K562 (cell line): ENCODE results near the gene IGF2BP3. TPM values are rescaled to one million over a fixed set of nuclear protein-coding genes. Genes with fewer than 3 reads are reported as not detected.

ENCODE experiments used
- ATAC-seq: fragments of 200-7000 bp; cut with Tn5 transposase; 3 replicates; pipeline ENCODE4 v1.9.1; 2020; ENCODE audit warnings: moderate library complexity
- BruUV-seq: library from RNA; stranded (reverse); fragments of 400-500 nt; replicated peaks from 2 replicates; lab custom pipeline; 2021; lab: Mats Ljungman, UMichigan
- CTCF ChIA-PET: fragments of 300-600 bp; formaldehyde crosslinking; extraction: SDS; loops from one replicate; lab custom pipeline; 2021; ENCODE audit warnings: low intra/inter-chr PET ratio; lab: Yijun Ruan, JAX
- POLR2A ChIA-PET: fragments of 300-600, 350-650 bp; sonication (Branson Sonifier 250); formaldehyde crosslinking; extraction: SDS; loops from one replicate; lab custom pipeline; 2021; ENCODE audit warnings: antibody characterized with exemption, inconsistent platforms; lab: Yijun Ruan, JAX
- DNase-seq, 4 experiments: peaks; one replicate each; pipeline versions ENCODE4 v3.0.0 to v3.0.0-alpha.2; 2011 to 2018; ENCODE audit warnings: low spot score in 3 of 4, mixed read lengths in 3 of 4; ENCODE audit errors: extremely low read depth in 1 of 4
- FAIRE-seq: peaks from 2 replicates; lab custom pipeline; 2011; peaks lifted over from hg19 to GRCh38; lab: Jason Lieb, UNC
- H2AFZ ChIP-seq: 2 replicates; pipeline ENCODE4 v1.6.0; 2011; ENCODE audit warnings: low read depth, low read length, control low read depth, inconsistent platforms
- H3K27ac ChIP-seq: fragments of 200-600 bp; 3 replicates; pipeline ENCODE4 v1.8.0; 2011; ENCODE audit warnings: low read depth, mild to moderate bottlenecking, control low read depth, inconsistent platforms, low read length, moderate library complexity, mixed read lengths; ENCODE audit errors: extremely low read depth
- H3K27me3 ChIP-seq, 2 experiments: fragments of 300-600 bp in 1 of 2; 2 replicates in 1 of 2; 3 replicates in 1 of 2; pipeline versions ENCODE4 v1.6.0 to v1.8.0; 2011; ENCODE audit warnings: inconsistent platforms in 2 of 2, low read length in 2 of 2, mild to moderate bottlenecking in 1 of 2, mixed read lengths in 1 of 2, moderate library complexity in 1 of 2; ENCODE audit not compliant: control insufficient read depth in 2 of 2, insufficient read depth in 2 of 2
- H3K36me3 ChIP-seq: fragments of 300-600 bp; 3 replicates; pipeline ENCODE4 v1.8.0; 2011; ENCODE audit warnings: mild to moderate bottlenecking, low read length, inconsistent platforms; ENCODE audit not compliant: control insufficient read depth, insufficient read depth
- H3K4me1 ChIP-seq, 2 experiments: fragments of 200-600 bp in 1 of 2; replicated peaks in 1 of 2; 2 replicates in 1 of 2; 3 replicates in 1 of 2; pipeline versions ENCODE4 v1.5.1 to v1.8.0; 2011; ENCODE audit warnings: inconsistent platforms in 2 of 2, low read length in 2 of 2, mild to moderate bottlenecking in 1 of 2, mixed read lengths in 1 of 2, moderate library complexity in 1 of 2; ENCODE audit not compliant: control insufficient read depth in 2 of 2, insufficient read depth in 2 of 2
- H3K4me2 ChIP-seq: 2 replicates; pipeline ENCODE4 v1.6.1; 2011; ENCODE audit warnings: low read length, control low read depth, inconsistent platforms, mixed read lengths; ENCODE audit not compliant: insufficient read depth
- H3K4me3 ChIP-seq: fragments of 200-600 bp; sonication (generic), shearing (Covaris generic); 2 replicates; pipeline ENCODE4 v1.5.1; 2016; ENCODE audit warnings: control low read depth, inconsistent platforms
- H3K79me2 ChIP-seq: fragments of 200-600 bp; 3 replicates; pipeline ENCODE4 v1.8.0; 2011; ENCODE audit warnings: low read length, inconsistent platforms; ENCODE audit not compliant: control insufficient read depth, insufficient read depth
- H3K9ac ChIP-seq, 2 experiments: 2 replicates each; pipeline versions ENCODE4 v1.6.0 to v1.6.1; 2011; ENCODE audit warnings: low read depth in 2 of 2, low read length in 2 of 2, control low read depth in 1 of 2, inconsistent platforms in 1 of 2, mild to moderate bottlenecking in 1 of 2, mixed read lengths in 1 of 2; ENCODE audit not compliant: insufficient read depth in 1 of 2
- H3K9me1 ChIP-seq: one replicate; pipeline ENCODE4 v1.6.0; 2011; ENCODE audit warnings: inconsistent platforms, mild to moderate bottlenecking, low read length, moderate library complexity; ENCODE audit not compliant: control insufficient read depth, insufficient read depth
- H3K9me3 ChIP-seq: replicated peaks from 2 replicates; pipeline ENCODE4 v1.5.1; 2011; ENCODE audit warnings: low read depth, low read length, inconsistent platforms; ENCODE audit not compliant: control insufficient read depth, insufficient read depth
- H4K20me1 ChIP-seq: replicated peaks from 2 replicates; pipeline ENCODE4 v1.6.1; 2011; ENCODE audit warnings: low read length, inconsistent platforms, mixed read lengths; ENCODE audit not compliant: control insufficient read depth, insufficient read depth
- NR2C2 ChIP-seq, 2 experiments: fragments of 200-800 bp in 1 of 2; sonication (Bioruptor generic) in 1 of 2; sonication (generic) in 1 of 2; formaldehyde crosslinking in 1 of 2; IDR thresholded peaks; 2 replicates each; pipeline versions ENCODE4 v1.6.1 to v1.8.0; 2016 to 2022; ENCODE audit warnings: mild to moderate bottlenecking in 1 of 2, missing compliant biosample characterization in 1 of 2, missing genetic modification characterization in 1 of 2, missing genetic modification reagents in 1 of 2
- ZNF175 ChIP-seq: fragments of 200-800 bp; sonication (Bioruptor generic); IDR thresholded peaks from 2 replicates; pipeline ENCODE4 v1.6.1; 2016; ENCODE audit warnings: low read depth, mild to moderate bottlenecking, missing genetic modification characterization, missing compliant biosample characterization
- WGBS: fragments of 100-300 bp; shearing (Covaris generic); methylation state at CpG from one replicate; pipeline ENCODE4 v1.1.6; 2016; ENCODE audit warnings: low coverage, mixed read lengths; ENCODE audit not compliant: insufficient coverage; ENCODE audit errors: missing lambda C conversion rate; 5-methylcytosine and 5-hydroxymethylcytosine counted together
- in situ Hi-C: fragments of 300-500 bp; cut with MboI; formaldehyde crosslinking; loops from 4 replicates; pipeline ENCODE4 v1.15.0; 2018; ENCODE audit warnings: inconsistent platforms, mixed read lengths
- intact Hi-C: fragments of 100-400 bp; cut with micrococcal nuclease; formaldehyde crosslinking; loops from 2 replicates; pipeline ENCODE4 v1.14.2; 2022
- polyA plus RNA-seq, 8 experiments: library from polyadenylated mRNA; depleted of rRNA in 4 of 8; stranded (reverse) in 5 of 8; unstranded in 3 of 8; fragments of >200 nt; fragmentation: Nextera tagmentation in 2 of 8; fragmentation: Illumina TruSeq in 1 of 8; extraction: Ambion mirVana in 2 of 8; extraction: Trizol in 1 of 8; gene quantifications; 2 replicates each; pipeline versions ENCODE4 v1.2.1 to v1.2.3, GENCODE V29; 2011 to 2014; ENCODE audit warnings: inconsistent platforms in 1 of 8, missing spikeins in 1 of 8
- total RNA-seq, 7 experiments: library from RNA; depleted of rRNA in 6 of 7; stranded (reverse); fragments of >200 nt in 6 of 7; fragmentation: Illumina TruSeq in 2 of 7; extraction: Trizol in 2 of 7; gene quantifications; 2 replicates each; pipeline versions ENCODE4 v1.2.1 to v1.2.3, GENCODE V29; 2011 to 2021; ENCODE audit warnings: low replicate concordance in 1 of 7
- TF ChIP-seq, protein P1 (sequence below): sonication (generic); formaldehyde crosslinking; IDR thresholded peaks from 2 replicates; pipeline ENCODE4 v1.8.0; 2022; ENCODE audit warnings: mild to moderate bottlenecking, missing genetic modification reagents

IGF2BP3 gene
- total and polyA plus RNA-seq, 9 of the 15 experiments (the other 6 are each of a cell fraction or from before 2014, with no cell fraction given), result 8.4 to 88.1 (median 61.2) TPM

DNA sequence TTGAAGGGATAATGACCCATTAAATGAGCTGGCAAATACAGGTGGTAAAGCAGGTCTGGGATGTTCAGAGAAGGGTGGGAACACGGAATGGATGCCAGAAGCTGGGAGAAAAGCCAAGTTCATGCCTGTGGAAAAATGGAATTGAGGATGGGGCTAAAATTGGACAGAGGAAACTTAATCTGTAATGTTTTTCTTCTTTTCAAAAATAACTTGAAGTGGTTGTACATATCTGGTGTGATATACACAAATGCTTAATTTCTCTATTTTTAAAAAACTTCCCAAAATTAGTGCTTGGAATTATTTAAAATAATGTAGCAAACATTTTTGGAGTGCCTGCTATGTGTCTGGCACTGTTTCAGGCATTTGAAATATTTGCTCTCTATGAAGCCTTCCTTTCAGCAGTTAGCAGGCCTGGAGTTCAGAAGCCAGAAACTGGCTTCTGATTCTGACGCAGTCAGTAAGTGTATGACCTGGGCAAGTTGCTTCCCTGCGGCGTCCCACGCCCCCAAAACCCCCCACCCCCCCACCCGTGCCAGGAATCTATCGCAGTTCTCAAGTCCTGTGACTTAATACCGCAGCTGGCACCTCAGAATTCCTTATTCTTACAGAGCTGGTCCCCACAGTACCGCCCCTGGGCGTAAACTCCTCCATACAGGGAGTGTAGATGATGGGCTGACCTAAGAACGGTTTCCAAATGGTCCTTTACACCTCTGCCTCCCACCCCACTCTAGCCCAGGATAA is 172.0 kb downstream of the IGF2BP3 start:
- Histone ChIP-seq H3K36me3 (peaks cover 24% of the 10 kb centered on the region), H3K9me3 (no peaks in the 10 kb centered on the region), H3K4me1 (peaks cover 0 to 13% of the 10 kb centered on the region in 2 experiments; a peak in 4 of 5 replicates), H3K4me3 (peak overlapping the region; percentile 81; the same call in 1 of the 2 replicates), H4K20me1 (no peaks in the 10 kb centered on the region; the same call in 1 of the 2 replicates), H3K4me2 (peak overlapping the region; percentile 99), H3K9ac (no peak overlapping the region), H3K9me1 (no peaks in the 10 kb centered on the region), H3K27ac (peak overlapping the region; percentile 62), H3K79me2 (peaks cover 36% of the 10 kb centered on the region), H3K27me3 (no peaks in the 10 kb centered on the region), H2AFZ (peak overlapping the region; percentile 93)
- intact Hi-C loops (loop anchor here (5.0 kb wide), 1 partner anchor 174 kb away; the partner anchor contains the start of gene IGF2BP3), in situ Hi-C loops (no loop called here)
- DNase-seq (no peak), ATAC-seq (no peak; the same call in 2 of the 3 replicates), FAIRE-seq (no peak)
- POLR2A ChIA-PET, result interaction anchor here (0.5 to 2.1 kb wide), 7 partner anchors 14 to 299 kb away, joined by 3 to 7 read pairs (median 4); partner anchors contain the start of genes CCDC126 and IGF2BP3
- CTCF ChIA-PET, result no interaction called here
- TF ChIP-seq NR2C2 (CRISPR knock-in tag; IDR thresholded peaks at IDR 0.05), result no peak
- TF ChIP-seq NR2C2 (tag; IDR thresholded peaks at IDR 0.05), result 0 out of 2 replicates have a peak, but pooled peaks have one; percentile 3
- no peak for TF ChIP-seq ZNF175 (CRISPR knock-in tag)
- TF ChIP-seq, protein P1, sequence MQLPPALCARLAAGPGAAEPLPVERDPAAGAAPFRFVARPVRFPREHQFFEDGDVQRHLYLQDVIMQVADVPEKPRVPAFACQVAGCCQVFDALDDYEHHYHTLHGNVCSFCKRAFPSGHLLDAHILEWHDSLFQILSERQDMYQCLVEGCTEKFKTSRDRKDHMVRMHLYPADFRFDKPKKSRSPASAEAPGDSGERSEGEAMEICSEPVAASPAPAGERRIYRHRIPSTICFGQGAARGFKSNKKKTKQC (CRISPR knock-in tag), result no peak
- WGBS, result 79% methylated on average over 11 of the region's 11 CpGs
- no TSS peak for BruUV-seq
